HG03571 (cell line): ENCODE measurements around the gene RFESD.
"Not testable (repeated sequence)": the region's sequence is repeated elsewhere in the genome, so short reads cannot be mapped to it uniquely, and the experiment has no call there.

ENCODE experiments used
- ATAC-seq: cut with Tn5 transposase; IDR thresholded peaks from one replicate; pipeline ENCODE4 v1.9.1; 2021; ENCODE audit not compliant: unreplicated experiment

The RFESD gene

DNA sequence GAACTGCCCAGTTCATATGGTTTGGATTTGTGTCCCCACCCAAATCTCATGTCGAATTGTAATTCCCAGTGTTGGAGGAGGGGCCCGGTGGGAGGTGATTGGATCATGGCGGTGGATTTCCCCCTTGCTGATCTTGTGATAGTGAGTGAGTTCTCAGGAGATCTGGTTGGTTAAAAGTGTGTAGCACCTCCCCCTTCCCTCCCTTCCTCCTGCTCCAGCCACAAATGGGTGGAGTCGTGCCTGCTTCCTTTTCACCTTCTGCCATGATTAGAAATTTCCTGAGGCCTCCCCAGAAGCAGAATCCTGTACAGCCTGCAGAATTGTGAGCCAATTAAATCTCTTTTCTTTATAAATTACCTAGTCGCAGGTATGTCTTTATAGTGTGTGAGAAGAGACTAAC lies 59.6 kb downstream of the RFESD start:
- not testable (repeated sequence) for ATAC-seq

DNA sequence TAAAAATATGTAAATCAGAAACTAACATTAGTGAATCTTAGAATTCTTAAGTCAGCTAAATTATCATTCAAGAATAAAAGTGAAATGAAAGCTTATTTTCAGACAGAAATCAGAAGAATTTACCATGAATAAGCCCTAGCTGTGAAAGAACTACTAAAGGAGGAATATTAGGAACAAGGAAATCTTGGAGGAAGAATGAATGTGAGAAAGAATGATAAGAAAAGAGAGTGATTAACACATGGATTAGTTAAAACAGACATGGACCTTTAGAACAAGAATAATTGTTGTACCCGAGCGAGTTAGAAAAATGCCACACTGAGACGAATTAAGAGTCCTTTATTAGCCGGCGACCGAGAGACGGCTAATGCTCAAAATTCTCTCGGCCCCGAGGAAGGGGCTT lies 60.5 kb downstream of the RFESD start:
- ATAC-seq, result no peak
